Measurements from ENCODE around the gene RTTN.

RTTN gene, protein sequence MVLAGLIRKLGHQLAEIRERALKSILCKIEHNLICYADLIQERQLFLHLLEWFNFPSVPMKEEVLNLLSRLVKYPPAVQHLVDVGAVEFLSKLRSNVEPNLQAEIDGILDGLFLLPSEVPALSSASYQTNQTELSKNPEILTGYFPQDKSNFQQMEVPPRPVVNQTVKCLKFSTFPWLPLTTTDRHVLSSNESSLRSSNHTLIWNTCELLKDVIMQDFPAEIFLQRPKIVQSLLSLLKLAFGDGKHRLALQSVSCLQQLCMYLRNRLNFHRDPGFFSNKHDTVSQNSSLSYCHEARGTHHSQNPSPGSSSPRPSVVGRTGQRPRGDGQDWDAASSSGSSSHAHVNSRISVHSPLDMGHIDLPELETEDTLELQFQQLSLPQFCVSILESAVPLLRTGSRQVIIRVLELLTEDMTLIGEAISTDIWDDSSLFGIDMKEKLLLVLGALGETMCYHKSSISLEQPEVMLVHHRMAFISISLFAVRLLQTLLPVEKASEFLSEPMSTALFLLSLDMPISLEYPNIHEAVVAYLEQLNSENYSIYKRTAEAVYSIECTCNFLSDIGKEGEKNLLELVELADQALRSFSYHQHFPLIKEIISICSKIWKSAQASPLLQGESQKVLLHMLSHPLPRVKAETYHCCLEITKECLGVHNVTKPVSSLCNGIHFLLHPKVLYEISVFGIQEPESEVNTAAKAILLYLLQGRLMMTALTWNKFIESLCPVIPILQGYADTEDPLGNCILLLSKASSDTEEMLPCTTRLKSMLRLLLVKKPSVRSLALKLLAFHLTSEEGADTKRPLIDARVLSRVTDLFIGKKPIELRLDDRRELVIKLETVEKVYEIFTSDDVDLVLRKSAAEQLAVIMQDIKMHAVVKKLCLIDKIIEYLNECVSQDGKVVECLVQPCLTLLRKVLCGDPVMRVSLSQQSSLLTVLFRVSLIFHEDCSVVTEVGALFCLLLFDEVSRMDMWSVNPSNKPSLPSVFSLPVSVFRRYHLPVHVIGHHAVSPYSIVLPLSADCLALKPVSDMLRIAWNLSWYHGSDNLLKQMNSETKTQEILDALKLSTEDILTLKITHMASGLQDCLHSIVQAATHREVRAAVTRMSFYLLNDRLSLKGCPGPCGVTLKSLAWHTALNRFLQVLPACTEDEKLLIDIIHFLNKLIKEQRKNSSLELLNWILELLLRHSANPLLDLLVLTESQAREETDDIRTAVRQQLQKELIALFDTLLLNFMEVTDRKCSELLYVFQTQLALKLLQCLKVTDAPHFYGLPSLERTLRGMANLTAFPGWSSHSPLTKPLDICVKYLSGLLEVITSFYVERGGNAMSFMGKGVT (N-terminal part only)

GRCh38 chr18:70205421-70206397 lies at the start of gene RTTN:
Gene RTTN (minus strand): TSS chr18:70205687. CDS start chr18:70205658, 29 bp downstream.
- TF ChIP-seq GATA2 (IDR thresholded peaks at IDR 0.05; ENCODE audit: low read depth, low read length) (no peak), GATA3 (IDR thresholded peaks at IDR 0.05; ENCODE audit: low read depth, low read length) (no peak)

DNA sequence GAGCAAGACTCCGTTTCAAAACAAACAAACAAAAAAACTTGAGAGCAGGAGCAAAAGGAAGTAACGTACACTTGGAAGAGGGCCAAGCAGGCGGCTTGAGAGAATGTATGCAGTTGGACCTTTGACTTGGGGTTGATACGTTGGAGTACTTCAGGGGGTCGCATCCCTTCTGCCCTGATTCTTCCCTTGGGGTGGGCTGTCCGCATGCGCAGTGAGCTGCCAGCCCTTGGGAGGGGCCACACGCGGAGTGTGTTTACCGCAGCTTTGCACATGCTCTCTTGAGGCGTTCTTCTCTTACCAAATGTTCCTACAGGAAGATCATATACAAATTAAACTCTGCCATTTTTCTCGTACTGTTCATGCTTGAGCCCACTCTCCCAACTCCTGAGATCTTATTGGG lies 45.3 kb upstream of the RTTN start:
- TF ChIP-seq GATA2 (IDR thresholded peaks at IDR 0.05; ENCODE audit: low read depth, low read length): no peak
- TF ChIP-seq GATA3 (IDR thresholded peaks at IDR 0.05; ENCODE audit: low read depth, low read length): no peak

DNA sequence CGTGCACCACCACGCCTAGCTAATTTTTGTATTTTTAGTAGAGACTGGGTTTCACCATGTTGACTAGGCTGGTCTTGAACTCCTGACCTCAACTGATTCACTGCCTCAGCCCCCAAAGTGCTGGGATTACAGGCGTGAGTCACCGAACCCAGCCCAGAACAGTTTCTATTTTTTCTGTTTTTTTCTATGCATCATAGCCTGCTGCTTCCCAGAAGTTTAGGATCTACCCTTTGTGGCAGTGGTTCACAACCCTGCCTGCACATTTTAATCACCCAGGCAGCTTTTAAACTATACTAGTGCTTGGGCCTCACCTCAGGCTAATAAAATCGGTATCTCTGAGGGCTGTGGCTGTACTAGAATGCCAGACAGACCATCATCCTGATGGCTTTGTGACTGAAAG lies 43.6 kb upstream of the RTTN start:
- TF ChIP-seq GATA3 (IDR thresholded peaks at IDR 0.05; ENCODE audit: low read depth, low read length) (no peak), GATA2 (IDR thresholded peaks at IDR 0.05; ENCODE audit: low read depth, low read length) (no peak)

GRCh38 chr18:70246061-70246466 lies 40.6 kb upstream of the RTTN start:
- TF ChIP-seq GATA3 (IDR thresholded peaks at IDR 0.05; ENCODE audit: low read depth, low read length): no peak
- TF ChIP-seq GATA2 (IDR thresholded peaks at IDR 0.05; ENCODE audit: low read depth, low read length): no peak

DNA sequence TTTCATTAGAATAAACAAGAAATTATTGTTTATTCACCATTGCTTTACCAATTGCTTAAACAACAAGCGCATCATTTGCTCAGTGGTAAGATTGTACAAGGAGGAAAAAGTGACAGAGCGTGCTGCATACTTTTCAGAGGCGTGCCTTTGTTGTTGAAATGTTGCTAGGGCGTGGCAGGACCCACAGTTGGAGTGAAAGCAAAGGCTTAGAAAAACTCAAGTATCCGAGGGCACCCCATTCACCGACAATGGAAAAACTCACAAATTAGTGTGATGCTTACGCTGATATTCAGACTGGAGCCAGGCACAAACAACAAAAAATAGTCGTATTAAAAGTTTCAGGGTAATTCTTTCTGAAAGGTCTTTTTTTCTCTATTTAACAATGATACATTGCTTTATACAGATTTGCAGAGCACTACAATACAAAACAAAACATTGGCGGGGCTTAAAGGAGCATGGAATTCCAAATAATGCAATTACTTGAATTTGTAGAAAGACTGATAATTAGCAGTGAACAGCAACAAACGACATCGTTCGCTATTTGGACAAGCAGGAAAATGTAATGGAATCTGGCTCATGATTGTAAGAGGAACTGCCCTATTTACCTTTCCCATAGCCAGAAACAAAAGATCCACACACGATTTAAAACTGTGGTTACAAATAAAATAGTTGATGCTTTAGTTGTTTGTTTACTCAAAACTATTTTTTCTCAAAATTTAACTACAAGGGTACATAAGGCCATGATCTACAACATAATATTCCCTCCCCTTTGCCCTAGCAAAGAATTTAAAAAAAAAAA lies 37.8 kb upstream of the RTTN start:
- TF ChIP-seq GATA3 (IDR thresholded peaks at IDR 0.05; ENCODE audit: low read depth, low read length): no peak
- TF ChIP-seq GATA2 (IDR thresholded peaks at IDR 0.05; ENCODE audit: low read depth, low read length): no peak

GRCh38 chr18:70235478-70235877 lies 30.0 kb upstream of the RTTN start:
- no peak for TF ChIP-seq GATA3 (IDR thresholded peaks at IDR 0.05; ENCODE audit: low read depth, low read length)
- no peak for TF ChIP-seq GATA2 (IDR thresholded peaks at IDR 0.05; ENCODE audit: low read depth, low read length)

GRCh38 chr18:70234667-70235459 lies 29.4 kb upstream of the RTTN start:
- TF ChIP-seq GATA2 (IDR thresholded peaks at IDR 0.05; ENCODE audit: low read depth, low read length) (no peak), GATA3 (IDR thresholded peaks at IDR 0.05; ENCODE audit: low read depth, low read length) (no peak)

GRCh38 chr18:70233974-70234373 lies 28.5 kb upstream of the RTTN start:
- TF ChIP-seq GATA3 (IDR thresholded peaks at IDR 0.05; ENCODE audit: low read depth, low read length) (no peak), GATA2 (IDR thresholded peaks at IDR 0.05; ENCODE audit: low read depth, low read length) (no peak)

DNA sequence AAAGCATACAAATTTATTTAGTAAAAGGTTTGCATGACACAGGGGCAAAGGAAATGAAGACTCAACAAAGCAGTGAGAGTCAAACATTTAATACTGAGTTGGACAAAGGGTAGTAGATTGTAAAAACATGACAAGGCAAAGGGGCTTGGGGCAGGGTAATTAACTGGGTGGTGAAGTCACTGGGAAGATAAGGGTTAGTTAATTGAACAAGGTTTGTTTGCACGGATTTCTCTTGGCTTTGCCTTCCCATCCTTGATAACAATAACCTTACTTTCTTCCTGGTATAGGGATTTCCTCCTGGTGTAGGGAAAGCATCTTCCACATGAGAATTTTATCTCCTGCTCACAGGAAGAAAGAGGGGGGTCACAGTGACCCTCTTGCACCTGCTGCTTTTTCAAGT lies 26.8 kb upstream of the RTTN start:
- TF ChIP-seq GATA2 (IDR thresholded peaks at IDR 0.05; ENCODE audit: low read depth, low read length) (no peak), GATA3 (IDR thresholded peaks at IDR 0.05; ENCODE audit: low read depth, low read length) (no peak)

GRCh38 chr18:70229639-70230038 lies 24.2 kb upstream of the RTTN start:
- TF ChIP-seq GATA3 (IDR thresholded peaks at IDR 0.05; ENCODE audit: low read depth, low read length): no peak
- no peak for TF ChIP-seq GATA2 (IDR thresholded peaks at IDR 0.05; ENCODE audit: low read depth, low read length)

DNA sequence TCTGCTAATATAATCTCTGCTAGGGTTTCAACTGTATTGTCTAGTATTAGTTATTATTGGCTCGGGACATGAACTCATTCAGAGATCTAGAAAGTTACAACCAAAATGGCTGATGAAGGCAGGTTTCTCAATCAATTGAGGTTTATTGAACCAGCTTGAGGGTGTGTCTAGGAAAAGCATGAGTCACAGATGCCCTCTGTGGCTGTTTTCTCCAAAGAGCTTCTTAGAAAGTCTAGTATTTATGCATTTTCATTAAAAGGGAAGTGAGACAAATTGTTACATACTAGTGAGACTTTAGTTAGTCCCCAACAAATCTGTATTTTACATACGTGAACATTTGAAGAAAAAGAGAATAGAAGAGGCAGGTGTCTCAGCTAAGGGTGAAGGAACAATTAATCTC lies 23.0 kb upstream of the RTTN start:
- TF ChIP-seq GATA3 (IDR thresholded peaks at IDR 0.05; ENCODE audit: low read depth, low read length) (no peak), GATA2 (IDR thresholded peaks at IDR 0.05; ENCODE audit: low read depth, low read length) (no peak)
